Breast epithelium (tissue), 3 donors: ENCODE measurements around the gene SKAP2.

Source experiments
- POLR2A ChIP-seq: fragments of 450-650 bp; IDR thresholded peaks from one replicate; pipeline ENCODE4 v1.6.1; 2016; ENCODE audit warnings: antibody characterized with exemption, mild to moderate bottlenecking, moderate library complexity
- TF ChIP-seq, protein P1 (sequence below), 3 donors: fragments of 450-650 bp; IDR thresholded peaks; one replicate each; pipeline ENCODE4 v1.5.1; 2016 to 2017; ENCODE audit warnings: antibody characterized with exemption in 3 of 3, mild to moderate bottlenecking in 3 of 3, moderate library complexity in 3 of 3

DNA sequence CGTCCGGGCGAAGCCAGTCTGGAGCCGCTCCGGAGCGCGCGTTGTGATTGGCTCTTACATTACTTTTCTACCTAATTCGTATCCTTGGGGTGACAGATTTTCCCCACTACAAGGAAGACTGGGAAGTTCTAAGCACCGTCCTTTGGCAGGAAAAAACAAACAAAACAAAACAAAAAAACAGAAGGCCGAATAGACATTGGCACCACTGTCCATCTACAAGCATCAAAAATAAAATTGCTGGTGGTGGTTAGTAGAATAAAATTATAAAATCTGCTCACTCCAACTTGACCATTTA is 651 bp upstream of the SKAP2 start:
- TF ChIP-seq, protein P1, sequence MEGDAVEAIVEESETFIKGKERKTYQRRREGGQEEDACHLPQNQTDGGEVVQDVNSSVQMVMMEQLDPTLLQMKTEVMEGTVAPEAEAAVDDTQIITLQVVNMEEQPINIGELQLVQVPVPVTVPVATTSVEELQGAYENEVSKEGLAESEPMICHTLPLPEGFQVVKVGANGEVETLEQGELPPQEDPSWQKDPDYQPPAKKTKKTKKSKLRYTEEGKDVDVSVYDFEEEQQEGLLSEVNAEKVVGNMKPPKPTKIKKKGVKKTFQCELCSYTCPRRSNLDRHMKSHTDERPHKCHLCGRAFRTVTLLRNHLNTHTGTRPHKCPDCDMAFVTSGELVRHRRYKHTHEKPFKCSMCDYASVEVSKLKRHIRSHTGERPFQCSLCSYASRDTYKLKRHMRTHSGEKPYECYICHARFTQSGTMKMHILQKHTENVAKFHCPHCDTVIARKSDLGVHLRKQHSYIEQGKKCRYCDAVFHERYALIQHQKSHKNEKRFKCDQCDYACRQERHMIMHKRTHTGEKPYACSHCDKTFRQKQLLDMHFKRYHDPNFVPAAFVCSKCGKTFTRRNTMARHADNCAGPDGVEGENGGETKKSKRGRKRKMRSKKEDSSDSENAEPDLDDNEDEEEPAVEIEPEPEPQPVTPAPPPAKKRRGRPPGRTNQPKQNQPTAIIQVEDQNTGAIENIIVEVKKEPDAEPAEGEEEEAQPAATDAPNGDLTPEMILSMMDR (IDR thresholded peaks at IDR 0.05), result no peak
- TF ChIP-seq POLR2A, result no peak
